Measurements from ENCODE around the gene MYL6. TPM values are rescaled to one million over a fixed set of nuclear protein-coding genes. Genes with fewer than 3 reads are reported as not detected.

Gene MYL6
- total RNA-seq, 4 donors from 2014 or later, result 1,233 to 3,440 (median 2,458) TPM

GRCh38 chr12:56151672-56152131 is 6.5 kb upstream of the MYL6 start:
- 3% methylated on average over 12 of the region's 12 CpGs; no CpG with 5 or more reads in 1 of the 2 donors for WGBS, 2 donors (ENCODE audit: low coverage in 1 of 2)
- Histone ChIP-seq H3K4me1 (peaks cover 16 to 42% (median 27%) of the 10 kb centered on the region in 4 donors), H3K36me3 (no peaks in the 10 kb centered on the region), H3K27me3 (no peaks in the 10 kb centered on the region), H3K9me3 (no peaks in the 10 kb centered on the region), H3K4me3 (peak overlapping the region; percentile 50 to 81 (median 64)), H3K27ac (peak overlapping the region; percentile 92 to 98 (median 97))
- in situ Hi-C loops (cut with MboI; ENCODE audit: low pct_ligation_motif_present in 1 of 4, low pct_unique_long_range_greater_than_20kb in 1 of 4, low sequenced_read_pairs in 3 of 4), result no loop called here
- TF ChIP-seq POLR2AphosphoS5 (IDR thresholded peaks at IDR 0.05) (peak in 2 of 3 donors; percentile 40 to 69), EP300 (IDR thresholded peaks at IDR 0.05; ENCODE audit: low read depth) (no peak), CTCF (IDR thresholded peaks at IDR 0.05) (peak; percentile 57 to 96 (median 59)), POLR2A (IDR thresholded peaks at IDR 0.05) (peak; percentile 59)
- intact Hi-C loops (cut with DNase I; ENCODE audit: low total_unique reads), result no loop called here
- DNase-seq, result peak; percentile 81

- Histone ChIP-seq H3K4me1 (peaks cover 18 to 42% (median 28%) of the 10 kb centered on the region in 4 donors), H3K27me3 (no peaks in the 10 kb centered on the region), H3K4me3 (peak within 1 kb of the TSS; percentile 50 to 81 (median 64)), H3K9me3 (no peaks in the 10 kb centered on the region), H3K27ac (peak within 1 kb of the TSS; percentile 92 to 98 (median 97)), H3K36me3 (no peaks in the 10 kb centered on the region)
- peak; percentile 96 for DNase-seq
- in situ Hi-C loops (cut with MboI; ENCODE audit: low pct_ligation_motif_present in 1 of 4, low pct_unique_long_range_greater_than_20kb in 1 of 4, low sequenced_read_pairs in 3 of 4), result no loop called here
- TF ChIP-seq CTCF (IDR thresholded peaks at IDR 0.05) (no peak), EP300 (IDR thresholded peaks at IDR 0.05; ENCODE audit: low read depth) (no peak), POLR2A (IDR thresholded peaks at IDR 0.05) (peak; percentile 65), POLR2AphosphoS5 (IDR thresholded peaks at IDR 0.05) (peak; percentile 79 to 90 (median 89))
- WGBS, 2 donors (ENCODE audit: low coverage in 1 of 2), result 0% methylated on average over 16 of the region's 37 CpGs; no CpG with 5 or more reads in 1 of the 2 donors
- intact Hi-C loops (cut with DNase I; ENCODE audit: low total_unique reads), result no loop called here
Measured at GRCh38 chr12:56152132-56152755, 5.9 kb upstream of the MYL6 start, which contains the start of gene MYL6B. TSS of gene MYL6B (plus strand) at chr12:56152587. CDS start at chr12:56153919, 1,332 bp downstream.

DNA sequence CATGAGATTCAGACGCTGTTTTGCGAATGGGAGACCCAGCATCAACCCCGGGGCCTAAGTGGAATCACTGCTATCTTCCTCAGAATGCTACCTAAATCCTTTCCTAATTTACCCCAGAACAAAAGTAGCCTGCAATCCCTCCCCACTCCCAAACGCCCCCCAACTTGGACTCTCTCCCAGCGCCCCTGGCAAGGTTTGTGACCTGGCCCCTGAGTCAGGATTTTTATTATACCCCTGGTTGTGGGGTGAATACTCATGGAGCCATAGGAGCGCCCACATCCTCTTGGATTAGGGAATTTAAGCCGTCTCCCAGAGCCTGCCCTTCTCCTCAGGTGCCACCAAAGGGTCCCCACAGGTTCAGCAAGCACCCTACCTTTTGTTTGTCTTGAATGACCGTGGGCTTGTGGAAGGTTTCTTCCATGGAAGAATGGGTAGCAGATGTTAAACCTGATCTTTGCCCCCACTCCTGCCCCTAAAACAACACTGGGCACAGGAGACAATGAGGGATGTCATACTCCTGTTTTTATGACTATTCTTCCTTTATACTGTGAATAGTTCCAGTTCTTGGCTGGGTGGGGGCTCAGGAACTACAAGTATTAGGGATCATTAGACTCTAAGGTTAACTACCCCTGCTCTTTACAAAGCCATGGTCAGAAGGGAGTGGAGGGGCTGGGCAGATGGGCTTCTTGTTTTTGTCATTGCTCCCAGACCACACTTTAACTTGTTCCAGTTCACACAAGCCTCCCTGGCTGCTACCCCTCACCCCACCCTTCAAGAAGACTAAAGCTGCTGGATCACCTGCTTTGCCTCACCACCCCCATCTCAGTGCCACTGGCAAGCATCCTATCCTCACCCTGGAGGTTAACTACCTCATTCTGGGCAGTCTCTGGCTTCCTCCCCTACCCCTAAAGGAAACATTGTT is 5.1 kb upstream of the MYL6 start:
- no peak for TF ChIP-seq POLR2AphosphoS5 (IDR thresholded peaks at IDR 0.05)
- TF ChIP-seq CTCF (IDR thresholded peaks at IDR 0.05), result no peak
- no peak for TF ChIP-seq POLR2A (IDR thresholded peaks at IDR 0.05)
- no peak for TF ChIP-seq EP300 (IDR thresholded peaks at IDR 0.05; ENCODE audit: low read depth)
- intact Hi-C loops (cut with DNase I; ENCODE audit: low total_unique reads) (no loop called here), in situ Hi-C loops (cut with MboI; ENCODE audit: low pct_ligation_motif_present in 1 of 4, low pct_unique_long_range_greater_than_20kb in 1 of 4, low sequenced_read_pairs in 3 of 4) (no loop called here)
- no peaks in the 10 kb centered on the region for H3K9me3 ChIP-seq
- DNase-seq, result no peak
- H3K4me3 ChIP-seq, result peak overlapping the region; percentile 13 to 77 (median 50)
- no peaks in the 10 kb centered on the region for H3K27me3 ChIP-seq
- H3K36me3 ChIP-seq, result no peaks in the 10 kb centered on the region
- peak overlapping the region; percentile 92 to 98 (median 97) for H3K27ac ChIP-seq
- H3K4me1 ChIP-seq, result peaks cover 18 to 40% (median 30%) of the 10 kb centered on the region in 4 donors
- 0 to 7% methylated on average over 2 to 8 of the region's 8 CpGs for WGBS, 2 donors (ENCODE audit: low coverage in 1 of 2)

GRCh38 chr12:56153678-56154065 is 4.5 kb upstream of the MYL6 start:
- no peak for TF ChIP-seq EP300 (IDR thresholded peaks at IDR 0.05; ENCODE audit: low read depth)
- TF ChIP-seq POLR2AphosphoS5 (IDR thresholded peaks at IDR 0.05), result no peak
- TF ChIP-seq POLR2A (IDR thresholded peaks at IDR 0.05), result no peak
- no peak for TF ChIP-seq CTCF (IDR thresholded peaks at IDR 0.05)
- H3K4me3 ChIP-seq, result no peak overlapping the region
- H3K27ac ChIP-seq, result no peak overlapping the region
- no peak for DNase-seq
- H3K4me1 ChIP-seq, result peaks cover 18 to 40% (median 30%) of the 10 kb centered on the region in 4 donors
- in situ Hi-C loops (cut with MboI; ENCODE audit: low pct_ligation_motif_present in 1 of 4, low pct_unique_long_range_greater_than_20kb in 1 of 4, low sequenced_read_pairs in 3 of 4) (no loop called here), intact Hi-C loops (cut with DNase I; ENCODE audit: low total_unique reads) (no loop called here)
- H3K36me3 ChIP-seq, result no peaks in the 10 kb centered on the region
- H3K9me3 ChIP-seq, result no peaks in the 10 kb centered on the region
- WGBS, 2 donors (ENCODE audit: low coverage in 1 of 2), result 79% methylated on average over 5 of the region's 5 CpGs; no CpG with 5 or more reads in 1 of the 2 donors
- H3K27me3 ChIP-seq, result no peaks in the 10 kb centered on the region
